ENCODE data around the gene SLC39A1. TPM values are rescaled to one million over a fixed set of nuclear protein-coding genes. Genes with fewer than 3 reads are reported as not detected.

The SLC39A1 gene
- total and polyA plus RNA-seq, 7 donors = 25.7 to 97.5 (median 72.4) TPM

DNA sequence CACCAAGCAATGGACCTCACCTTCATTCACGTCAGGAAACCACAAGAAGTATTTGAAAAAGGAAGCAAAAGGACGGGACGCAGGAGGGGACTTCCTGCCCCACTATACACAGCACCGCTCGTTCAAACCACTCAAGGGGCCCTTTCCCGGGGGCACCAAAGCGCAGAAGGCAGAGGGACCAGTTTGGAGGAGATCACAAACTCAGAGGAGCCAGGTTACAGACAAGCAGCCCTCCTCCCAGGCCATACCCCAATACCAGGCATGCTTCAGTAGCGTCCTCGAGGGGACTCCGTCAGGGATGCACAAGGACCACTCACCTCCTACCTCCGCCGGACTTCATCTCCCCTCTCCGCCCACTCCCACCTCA is 5.6 kb downstream of the SLC39A1 start:
- peaks cover 6 to 41% (median 13%) of the 10 kb centered on the region in 4 donors for H3K36me3 ChIP-seq
- intact Hi-C loops (cut with DNase I) = loop anchor here (5.0 kb wide), 1 partner anchor 35 kb away; the partner anchor contains the start of gene GATAD2B
- WGBS, 2 donors = 0% methylated on average over 13 of the region's 13 CpGs

DNA sequence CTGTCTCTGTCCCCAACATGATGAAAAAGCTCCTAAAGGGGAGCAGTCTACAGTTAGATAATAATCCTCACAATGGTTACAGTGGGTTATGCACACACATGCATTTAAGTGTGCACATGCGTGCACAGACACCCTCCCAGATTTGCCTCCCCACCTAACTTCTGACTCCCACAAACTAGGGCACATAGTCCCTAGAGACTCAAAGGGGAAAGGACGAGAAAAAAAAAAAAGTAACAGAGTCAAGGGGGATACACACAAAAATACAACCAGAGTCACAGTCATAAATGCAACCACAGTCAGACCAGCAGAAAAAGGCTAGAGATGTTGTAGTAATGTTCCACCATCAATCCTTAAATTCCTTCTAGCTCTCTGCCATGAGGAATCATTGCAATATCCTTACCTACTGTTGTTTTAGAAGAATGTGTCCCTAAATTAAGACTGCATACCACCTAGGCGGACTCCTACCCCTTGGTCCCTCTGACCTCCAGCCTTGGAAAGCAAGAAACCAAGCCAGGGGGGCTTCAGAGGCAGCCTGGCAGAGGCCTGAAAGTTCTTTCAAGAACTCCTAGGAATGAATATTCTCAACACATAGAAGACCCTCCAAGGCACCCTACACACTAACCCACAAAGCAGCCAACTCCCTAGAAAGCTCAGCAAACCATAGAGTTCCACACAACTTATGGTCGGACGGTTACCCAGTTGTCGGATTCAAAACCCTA is 6.2 kb downstream of the SLC39A1 start:
- no peaks in the 10 kb centered on the region for H3K27me3 ChIP-seq
- H3K36me3 ChIP-seq = peaks cover 12 to 47% (median 19%) of the 10 kb centered on the region in 4 donors
- H3K4me3 ChIP-seq = peak overlapping the region; percentile 77 to 98 (median 85)
- WGBS, 2 donors = 25 to 37% methylated on average over 6 of the region's 6 CpGs
- peaks cover 0 to 48% (median 44%) of the 10 kb centered on the region in 4 donors for H3K4me1 ChIP-seq
- no peaks in the 10 kb centered on the region for H3K9me3 ChIP-seq
- intact Hi-C loops (cut with DNase I) = loop anchor here (5.0 kb wide), 1 partner anchor 35 kb away; the partner anchor contains the start of gene GATAD2B
- DNase-seq = no peak
- TF ChIP-seq, protein P1, sequence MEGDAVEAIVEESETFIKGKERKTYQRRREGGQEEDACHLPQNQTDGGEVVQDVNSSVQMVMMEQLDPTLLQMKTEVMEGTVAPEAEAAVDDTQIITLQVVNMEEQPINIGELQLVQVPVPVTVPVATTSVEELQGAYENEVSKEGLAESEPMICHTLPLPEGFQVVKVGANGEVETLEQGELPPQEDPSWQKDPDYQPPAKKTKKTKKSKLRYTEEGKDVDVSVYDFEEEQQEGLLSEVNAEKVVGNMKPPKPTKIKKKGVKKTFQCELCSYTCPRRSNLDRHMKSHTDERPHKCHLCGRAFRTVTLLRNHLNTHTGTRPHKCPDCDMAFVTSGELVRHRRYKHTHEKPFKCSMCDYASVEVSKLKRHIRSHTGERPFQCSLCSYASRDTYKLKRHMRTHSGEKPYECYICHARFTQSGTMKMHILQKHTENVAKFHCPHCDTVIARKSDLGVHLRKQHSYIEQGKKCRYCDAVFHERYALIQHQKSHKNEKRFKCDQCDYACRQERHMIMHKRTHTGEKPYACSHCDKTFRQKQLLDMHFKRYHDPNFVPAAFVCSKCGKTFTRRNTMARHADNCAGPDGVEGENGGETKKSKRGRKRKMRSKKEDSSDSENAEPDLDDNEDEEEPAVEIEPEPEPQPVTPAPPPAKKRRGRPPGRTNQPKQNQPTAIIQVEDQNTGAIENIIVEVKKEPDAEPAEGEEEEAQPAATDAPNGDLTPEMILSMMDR (IDR thresholded peaks at IDR 0.05) = no peak
- no peak for TF ChIP-seq POLR2A (IDR thresholded peaks at IDR 0.05)
- no peak for TF ChIP-seq EP300 (IDR thresholded peaks at IDR 0.05)
- no peak for TF ChIP-seq POLR2AphosphoS5 (IDR thresholded peaks at IDR 0.05)
- H3K27ac ChIP-seq = peak overlapping the region; percentile 93 to 98 (median 97)

More for the DNA sequence above, 5.6 kb downstream of the SLC39A1 start:
- Histone ChIP-seq H3K9me3 (no peaks in the 10 kb centered on the region), H3K27ac (peak overlapping the region; percentile 93 to 98 (median 97)), H3K27me3 (no peaks in the 10 kb centered on the region), H3K4me3 (peak overlapping the region; percentile 77 to 98 (median 85)), H3K4me1 (peaks cover 0 to 53% (median 49%) of the 10 kb centered on the region in 4 donors)
- TF ChIP-seq EP300 (IDR thresholded peaks at IDR 0.05) (no peak), POLR2A (IDR thresholded peaks at IDR 0.05) (no peak), POLR2AphosphoS5 (IDR thresholded peaks at IDR 0.05) (no peak)
- TF ChIP-seq, protein P1 (IDR thresholded peaks at IDR 0.05) = no peak
- no peak for DNase-seq

DNA sequence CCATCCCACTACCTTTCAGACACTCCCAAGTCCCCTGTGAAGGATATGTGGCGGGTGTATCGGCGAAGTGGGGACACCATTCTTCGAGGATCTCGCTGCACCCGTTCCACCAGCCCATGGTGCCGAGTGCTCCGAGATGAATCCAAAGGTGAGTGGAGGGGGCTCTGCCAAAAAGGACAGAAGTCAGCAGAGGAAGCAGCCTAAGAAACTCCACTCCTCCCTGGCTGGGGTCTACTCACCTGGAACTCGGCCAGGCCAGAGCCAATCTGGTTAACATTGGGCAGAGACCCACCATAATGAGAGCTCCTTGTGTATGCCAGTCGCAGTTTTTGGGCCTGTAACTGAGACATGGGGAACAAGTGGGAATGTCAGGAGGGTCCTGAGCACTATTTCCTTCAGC is 8.5 kb downstream of the SLC39A1 start:
- intact Hi-C loops (cut with DNase I) = loop anchor here (5.0 kb wide), 1 partner anchor 33 kb away; the partner anchor contains the start of gene GATAD2B
- Histone ChIP-seq H3K4me1 (peaks cover 0 to 36% (median 33%) of the 10 kb centered on the region in 4 donors), H3K9me3 (no peaks in the 10 kb centered on the region), H3K4me3 (no peak overlapping the region), H3K27me3 (no peaks in the 10 kb centered on the region), H3K36me3 (peaks cover 31 to 54% (median 36%) of the 10 kb centered on the region in 4 donors), H3K27ac (no peak overlapping the region)
- no peak for DNase-seq
- 96 to 97% methylated on average over 10 of the region's 10 CpGs for WGBS, 2 donors
- TF ChIP-seq POLR2A (IDR thresholded peaks at IDR 0.05) (no peak), EP300 (IDR thresholded peaks at IDR 0.05) (no peak), POLR2AphosphoS5 (IDR thresholded peaks at IDR 0.05) (no peak)
- TF ChIP-seq, protein P1 (IDR thresholded peaks at IDR 0.05) = no peak

DNA sequence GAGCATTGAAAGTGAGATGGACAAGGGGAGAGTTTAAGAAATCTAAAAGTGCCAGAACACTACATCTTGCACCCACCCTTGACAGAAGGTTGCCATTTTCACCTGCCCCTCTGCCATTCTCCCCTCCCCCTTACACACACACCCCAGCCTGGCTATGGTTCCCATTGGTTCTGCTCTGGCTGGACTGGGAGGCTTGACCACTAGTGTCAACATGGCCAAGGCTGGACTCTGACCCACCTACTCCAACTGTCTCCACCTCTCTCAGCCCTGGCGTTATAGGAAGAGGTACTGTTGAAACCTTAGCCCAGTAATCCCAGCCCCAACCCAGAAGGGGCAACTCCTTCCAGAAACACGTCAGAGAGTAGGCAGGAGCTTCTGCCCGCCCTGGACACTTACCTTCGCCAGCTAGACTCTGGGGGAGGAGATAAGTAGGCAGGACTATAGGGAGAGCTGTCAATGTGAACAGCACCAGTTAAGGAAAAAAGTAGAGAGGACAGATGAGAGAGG is 9.4 kb downstream of the SLC39A1 start:
- peaks cover 0 to 27% (median 25%) of the 10 kb centered on the region in 4 donors for H3K4me1 ChIP-seq
- 80 to 89% methylated on average over 4 of the region's 4 CpGs for WGBS, 2 donors
- no peak overlapping the region for H3K4me3 ChIP-seq
- H3K36me3 ChIP-seq = peaks cover 31 to 59% (median 43%) of the 10 kb centered on the region in 4 donors
- no peak for DNase-seq
- no peaks in the 10 kb centered on the region for H3K27me3 ChIP-seq
- TF ChIP-seq POLR2A (IDR thresholded peaks at IDR 0.05) = no peak
- TF ChIP-seq, protein P1 (IDR thresholded peaks at IDR 0.05) = no peak
- intact Hi-C loops (cut with DNase I) = no loop called here
- H3K27ac ChIP-seq = no peak overlapping the region
- H3K9me3 ChIP-seq = no peaks in the 10 kb centered on the region

All from sigmoid colon (tissue), 7 donors.